ENCODE results near the gene ARFGEF2. TPM values are rescaled to one million over a fixed set of nuclear protein-coding genes. Genes with fewer than 3 reads are reported as not detected.
"Not testable (repeated sequence)": the region's sequence is repeated elsewhere in the genome, so short reads cannot be mapped to it uniquely, and the experiment has no call there.

The ARFGEF2 gene
- polyA plus RNA-seq, 6 donors from 2014 or later, result 3.9 to 18.4 (median 12.1) TPM

DNA sequence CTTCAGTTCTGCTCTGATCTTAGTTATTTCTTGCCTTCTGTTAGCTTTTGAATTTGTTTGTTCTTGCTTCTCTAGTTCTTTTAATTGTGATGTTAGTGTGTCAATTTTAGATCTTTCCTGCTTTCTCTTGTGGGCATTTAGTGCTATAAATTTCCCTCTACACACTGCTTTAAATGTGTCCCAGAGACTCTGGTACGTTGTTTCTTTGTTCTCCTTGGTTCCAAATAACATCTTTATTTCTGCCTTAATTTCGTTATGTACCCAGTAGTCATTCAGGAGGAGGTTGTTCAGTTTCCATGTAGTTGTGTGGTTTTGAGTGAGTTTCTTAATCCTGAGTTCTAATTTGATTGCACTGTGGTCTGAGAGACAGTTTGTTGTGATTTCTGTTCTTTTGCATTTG lies 58.5 kb downstream of the ARFGEF2 start:
- DNase-seq; H3K9me3 Mint-ChIP-seq; ATAC-seq (ENCODE audit: low read depth in 2 of 2); H3K4me1 Mint-ChIP-seq; H3K4me3 Mint-ChIP-seq; H3K27me3 Mint-ChIP-seq: not testable (repeated sequence)
- H3K27ac Mint-ChIP-seq, result peak overlapping the region in 1 of 6 donors; percentile 20
- peaks cover 16 to 50% of the 10 kb centered on the region in 2 donors for H3K36me3 Mint-ChIP-seq

DNA sequence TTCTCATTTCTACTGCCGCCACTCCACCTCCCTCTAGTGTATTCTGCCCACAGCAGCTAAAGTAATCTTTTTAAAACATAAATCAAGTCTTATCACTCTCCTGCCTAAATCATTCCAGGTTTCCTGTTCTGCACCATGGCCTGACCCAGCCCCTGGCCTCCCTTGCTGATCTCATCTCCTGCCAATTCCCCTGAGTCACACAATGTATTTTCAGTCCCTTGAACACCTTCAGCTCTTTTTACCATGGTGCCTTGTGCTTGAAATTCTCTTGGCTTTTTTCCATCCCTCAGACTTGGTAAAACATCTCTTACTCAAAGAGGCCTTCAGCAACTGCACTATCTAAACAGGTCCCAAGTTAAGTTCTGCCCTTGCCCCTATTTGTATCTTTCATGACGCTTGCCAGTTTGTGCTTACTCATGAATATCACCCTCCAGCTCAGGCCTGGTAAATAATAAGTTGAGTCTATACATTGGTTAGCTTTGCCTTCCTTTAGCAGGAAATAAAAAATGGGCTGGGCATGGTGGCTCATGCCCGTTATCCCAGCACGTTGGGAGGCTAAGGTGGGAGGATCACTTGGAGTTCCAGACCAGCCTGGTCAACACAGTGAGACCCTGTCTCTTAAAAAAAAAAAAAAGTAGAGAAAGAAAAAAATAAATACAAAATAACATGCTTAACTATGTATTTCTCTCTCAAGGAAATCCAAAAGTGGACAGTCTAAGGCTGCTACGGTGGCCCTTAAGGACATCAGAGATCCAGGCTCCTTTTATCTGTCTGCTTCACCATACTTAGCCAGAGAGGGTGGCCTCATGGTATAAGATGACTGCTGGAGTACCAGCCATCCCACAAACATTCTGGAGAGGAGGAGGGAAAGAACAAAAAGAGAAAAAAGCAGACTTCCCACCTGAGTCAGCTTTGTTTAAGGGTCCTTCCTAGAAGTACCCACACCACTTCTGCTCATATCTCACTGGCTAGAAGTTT lies 62.2 kb downstream of the ARFGEF2 start:
- peaks cover 23 to 42% of the 10 kb centered on the region in 2 donors for H3K36me3 Mint-ChIP-seq
- no peak overlapping the region for H3K4me3 Mint-ChIP-seq
- no peaks in the 10 kb centered on the region for H3K9me3 Mint-ChIP-seq
- no peak for DNase-seq
- peaks cover 0 to 6% (median 0%) of the 10 kb centered on the region in 3 donors for H3K4me1 Mint-ChIP-seq
- ATAC-seq (ENCODE audit: low read depth in 2 of 2), result no peak
- H3K27ac Mint-ChIP-seq, result peak overlapping the region in 2 of 6 donors; percentile 53 to 84
- no peaks in the 10 kb centered on the region for H3K27me3 Mint-ChIP-seq

DNA sequence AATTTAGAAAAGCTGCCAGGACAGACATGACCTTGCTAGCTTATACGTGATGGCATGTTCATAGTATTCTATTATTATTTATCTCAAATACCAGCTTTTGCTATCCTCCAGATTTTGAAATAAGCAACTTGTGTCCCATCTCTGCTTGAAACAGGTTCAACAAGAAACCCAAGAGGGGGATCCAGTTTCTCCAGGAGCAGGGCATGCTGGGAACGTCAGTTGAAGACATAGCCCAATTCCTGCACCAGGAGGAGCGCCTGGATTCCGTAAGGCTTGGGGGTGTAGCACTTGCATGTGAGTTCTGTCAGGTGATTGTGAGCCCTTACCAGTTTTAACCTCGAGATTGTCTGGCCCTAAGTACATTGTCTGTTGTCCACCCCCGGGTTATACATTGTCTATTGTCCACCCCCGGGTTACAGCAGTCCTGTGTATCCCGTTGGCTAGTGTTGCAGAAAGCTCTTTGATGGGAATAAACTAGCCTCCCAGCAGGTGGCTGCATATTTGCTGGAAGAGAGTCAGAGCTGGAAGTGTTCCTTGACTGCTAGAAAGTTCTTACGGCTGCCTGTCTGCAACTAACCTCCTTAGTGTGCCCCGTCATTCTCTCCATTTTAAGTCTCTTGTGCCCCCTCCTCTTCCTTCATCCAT lies 63.2 kb downstream of the ARFGEF2 start:
- no peak overlapping the region for H3K4me3 Mint-ChIP-seq
- peaks cover 23 to 41% of the 10 kb centered on the region in 2 donors for H3K36me3 Mint-ChIP-seq
- peaks cover 0 to 6% (median 0%) of the 10 kb centered on the region in 3 donors for H3K4me1 Mint-ChIP-seq
- ATAC-seq (ENCODE audit: low read depth in 2 of 2) (no peak), DNase-seq (no peak)
- no peaks in the 10 kb centered on the region for H3K27me3 Mint-ChIP-seq
- no peak overlapping the region for H3K27ac Mint-ChIP-seq
- H3K9me3 Mint-ChIP-seq, result no peaks in the 10 kb centered on the region

DNA sequence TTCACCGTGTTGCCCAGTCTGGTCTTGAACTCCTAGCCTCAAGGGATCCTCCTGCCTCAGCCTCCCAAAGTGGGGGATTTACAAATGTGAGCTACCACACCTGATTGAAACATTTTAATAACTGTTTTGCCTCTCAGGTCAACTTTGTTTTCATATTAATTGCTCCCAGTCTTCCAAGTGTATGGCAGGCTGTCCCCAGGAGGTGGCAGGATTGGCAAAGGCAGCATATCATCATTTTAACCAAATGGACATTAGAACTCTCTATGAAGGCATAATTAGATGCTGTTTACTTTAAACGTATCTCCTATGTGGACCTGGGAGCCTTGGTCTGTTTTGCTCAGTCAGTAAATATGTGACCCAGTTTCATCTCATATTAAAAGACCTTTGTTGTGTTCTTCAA lies 65.4 kb downstream of the ARFGEF2 start:
- peaks cover 33 to 42% of the 10 kb centered on the region in 2 donors for H3K36me3 Mint-ChIP-seq
- DNase-seq (no peak), ATAC-seq (ENCODE audit: low read depth in 2 of 2) (no peak)
- H3K27ac Mint-ChIP-seq, result peak overlapping the region in 2 of 6 donors; percentile 10 to 11
- H3K27me3 Mint-ChIP-seq, result no peaks in the 10 kb centered on the region
- no peaks in the 10 kb centered on the region for H3K4me1 Mint-ChIP-seq
- H3K4me3 Mint-ChIP-seq, result no peak overlapping the region
- no peaks in the 10 kb centered on the region for H3K9me3 Mint-ChIP-seq

DNA sequence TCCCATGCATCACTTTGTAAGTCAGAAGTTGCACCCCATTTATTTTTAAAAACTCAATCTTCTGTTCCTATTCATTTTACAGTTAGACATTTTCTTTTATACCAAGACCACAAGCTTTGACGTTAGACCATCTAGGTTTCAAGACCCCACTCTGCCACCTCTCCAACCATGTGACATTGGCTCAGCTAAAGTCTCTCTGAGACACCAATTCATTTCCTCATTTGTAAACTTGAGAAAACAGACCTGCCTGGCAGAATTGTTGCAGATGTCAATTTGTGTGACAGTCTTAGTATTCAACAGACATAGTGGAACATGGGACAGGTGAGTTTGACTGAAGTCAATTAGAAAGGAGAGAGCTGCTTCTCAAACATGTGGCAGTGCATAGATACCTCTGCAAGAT lies 69.0 kb downstream of the ARFGEF2 start:
- Mint-ChIP-seq H3K27me3 (no peaks in the 10 kb centered on the region), H3K36me3 (peaks cover 39 to 48% of the 10 kb centered on the region in 2 donors), H3K4me1 (no peaks in the 10 kb centered on the region), H3K9me3 (no peaks in the 10 kb centered on the region), H3K27ac (peak overlapping the region in 1 of 6 donors; percentile 4), H3K4me3 (no peak overlapping the region)
- DNase-seq (no peak), ATAC-seq (ENCODE audit: low read depth in 2 of 2) (no peak)

DNA sequence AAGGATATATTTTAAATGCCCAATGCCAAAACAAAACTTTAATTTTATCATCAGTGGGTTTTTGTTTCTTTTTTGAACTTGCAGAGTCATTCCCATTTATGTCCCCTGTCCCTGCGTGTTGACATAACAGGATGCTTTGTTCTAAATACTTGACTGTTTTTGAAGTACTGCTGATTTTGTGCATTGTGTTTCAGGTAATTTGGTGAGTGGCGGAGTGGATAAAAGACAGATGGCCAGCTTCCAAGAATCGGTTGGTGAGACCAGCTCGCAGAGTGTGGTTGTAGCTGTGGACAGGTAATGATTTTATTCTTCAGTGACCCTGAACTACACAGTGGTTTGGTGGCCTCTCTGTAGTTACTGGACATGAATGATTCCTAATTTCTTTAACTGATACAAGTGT lies 74.1 kb downstream of the ARFGEF2 start:
- no peaks in the 10 kb centered on the region for H3K9me3 Mint-ChIP-seq
- H3K4me3 Mint-ChIP-seq, result no peak overlapping the region
- no peaks in the 10 kb centered on the region for H3K27me3 Mint-ChIP-seq
- H3K36me3 Mint-ChIP-seq, result peaks cover 45 to 50% of the 10 kb centered on the region in 2 donors
- ATAC-seq (ENCODE audit: low read depth in 2 of 2), result no peak
- H3K27ac Mint-ChIP-seq, result peak overlapping the region in 1 of 6 donors; percentile 47
- no peaks in the 10 kb centered on the region for H3K4me1 Mint-ChIP-seq
- DNase-seq, result no peak

DNA sequence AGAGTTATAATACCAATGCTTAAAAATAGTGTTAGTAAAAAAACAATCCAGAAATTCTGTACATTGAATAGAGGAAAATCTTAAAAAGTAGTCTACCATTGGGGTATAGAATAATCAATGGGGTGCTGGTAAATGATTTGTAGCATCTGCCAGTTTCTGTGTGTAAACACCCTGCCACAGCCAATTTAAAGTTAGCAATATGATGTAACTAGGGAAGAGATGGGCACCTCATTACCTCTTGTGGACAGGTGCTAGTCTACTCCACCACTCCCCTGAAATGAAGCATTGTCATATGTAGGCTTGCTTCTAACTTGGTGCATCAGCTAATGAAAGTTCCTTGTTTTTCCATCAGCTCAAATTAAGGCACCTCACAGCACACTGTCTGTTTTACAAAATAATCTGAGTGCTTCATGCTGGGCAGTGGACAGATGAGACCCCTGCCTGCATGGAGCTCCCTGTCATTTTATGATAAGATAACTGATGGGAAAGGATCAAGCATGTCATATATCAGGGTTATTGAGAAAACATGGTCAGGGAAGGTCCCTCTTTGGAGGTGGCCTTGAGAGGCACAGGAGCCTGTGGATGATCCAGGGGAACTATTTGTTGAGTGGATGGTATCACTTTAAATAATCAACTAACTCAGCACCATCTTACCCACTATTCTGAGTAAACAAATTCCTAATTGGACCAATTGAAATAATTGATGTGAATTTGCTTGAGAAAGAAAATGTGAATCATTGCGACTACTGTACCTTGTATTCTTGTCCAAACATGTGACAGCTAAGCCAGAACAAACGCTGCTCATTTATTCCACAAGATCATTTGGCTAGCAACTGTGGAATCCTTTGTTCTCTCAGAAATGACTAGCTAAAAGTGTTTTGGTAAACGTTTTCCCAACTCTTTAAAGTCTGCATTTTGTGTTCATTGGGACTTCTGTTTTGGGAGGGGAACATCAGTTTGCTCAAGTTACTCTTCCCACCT lies 78.7 kb downstream of the ARFGEF2 start:
- Mint-ChIP-seq H3K27me3 (no peaks in the 10 kb centered on the region), H3K36me3 (peaks cover 23% of the 10 kb centered on the region in 2 donors), H3K27ac (peak overlapping the region in 1 of 6 donors; percentile 19), H3K9me3 (no peaks in the 10 kb centered on the region), H3K4me3 (no peak overlapping the region), H3K4me1 (no peaks in the 10 kb centered on the region)
- no peak for ATAC-seq (ENCODE audit: low read depth in 2 of 2)
- DNase-seq, result no peak

DNA sequence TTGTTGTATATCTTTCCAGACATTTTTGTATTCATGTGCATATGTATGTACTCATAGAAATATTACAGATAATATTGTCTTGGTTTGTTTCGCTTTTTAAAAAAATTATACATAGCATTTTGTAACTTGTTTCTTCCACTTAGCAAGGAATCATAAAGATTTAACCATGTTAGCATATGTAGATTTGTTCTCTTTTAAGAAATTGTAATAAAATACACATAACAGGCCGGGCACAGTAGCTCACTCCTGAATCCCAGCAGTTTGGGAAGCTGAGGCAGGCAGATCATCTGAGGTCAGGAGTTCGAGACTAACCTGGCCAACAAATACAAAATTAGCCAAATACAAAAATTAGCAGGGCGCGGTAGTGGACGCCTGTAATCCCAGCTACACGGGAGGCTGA lies 80.2 kb downstream of the ARFGEF2 start:
- Mint-ChIP-seq H3K36me3 (peaks cover 19 to 22% of the 10 kb centered on the region in 2 donors), H3K4me1 (no peaks in the 10 kb centered on the region), H3K27me3 (no peaks in the 10 kb centered on the region), H3K9me3 (no peaks in the 10 kb centered on the region), H3K27ac (peak overlapping the region in 1 of 6 donors; percentile 41), H3K4me3 (no peak overlapping the region)
- no peak for ATAC-seq (ENCODE audit: low read depth in 2 of 2)
- no peak for DNase-seq

DNA sequence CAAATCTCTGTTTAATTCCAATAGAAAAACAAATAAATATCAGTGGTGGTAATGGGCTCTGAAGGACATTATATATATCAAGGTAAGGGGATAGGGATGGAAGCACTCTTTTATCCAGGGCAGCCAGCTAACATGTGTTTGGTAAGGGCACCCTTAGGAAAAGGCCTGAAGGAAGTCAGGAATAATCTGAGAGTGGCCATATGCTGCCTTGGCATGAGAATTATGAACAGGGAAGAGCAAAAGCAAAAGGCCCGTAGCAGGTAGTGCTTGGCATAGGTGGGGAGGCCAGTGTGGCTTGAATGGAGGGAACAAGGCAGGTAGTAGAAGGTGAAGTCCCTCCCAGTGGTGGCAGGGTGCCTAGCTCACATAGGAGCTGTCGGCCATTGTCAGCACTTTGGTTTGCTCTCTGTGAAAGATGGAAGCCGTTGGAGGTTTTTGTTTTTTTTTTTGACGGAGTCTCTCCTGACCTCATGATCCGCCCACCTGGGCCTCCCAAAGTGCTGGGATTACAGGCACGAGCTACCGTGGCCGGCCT lies 85.0 kb downstream of the ARFGEF2 start:
- no peaks in the 10 kb centered on the region for H3K27me3 Mint-ChIP-seq
- peaks cover 4 to 24% of the 10 kb centered on the region in 2 donors for H3K36me3 Mint-ChIP-seq
- ATAC-seq (ENCODE audit: low read depth in 2 of 2), result no peak
- H3K27ac Mint-ChIP-seq, result peak overlapping the region in 2 of 6 donors; percentile 53 to 71
- no peak for DNase-seq
- no peaks in the 10 kb centered on the region for H3K4me1 Mint-ChIP-seq
- H3K9me3 Mint-ChIP-seq, result no peaks in the 10 kb centered on the region
- no peak overlapping the region for H3K4me3 Mint-ChIP-seq

DNA sequence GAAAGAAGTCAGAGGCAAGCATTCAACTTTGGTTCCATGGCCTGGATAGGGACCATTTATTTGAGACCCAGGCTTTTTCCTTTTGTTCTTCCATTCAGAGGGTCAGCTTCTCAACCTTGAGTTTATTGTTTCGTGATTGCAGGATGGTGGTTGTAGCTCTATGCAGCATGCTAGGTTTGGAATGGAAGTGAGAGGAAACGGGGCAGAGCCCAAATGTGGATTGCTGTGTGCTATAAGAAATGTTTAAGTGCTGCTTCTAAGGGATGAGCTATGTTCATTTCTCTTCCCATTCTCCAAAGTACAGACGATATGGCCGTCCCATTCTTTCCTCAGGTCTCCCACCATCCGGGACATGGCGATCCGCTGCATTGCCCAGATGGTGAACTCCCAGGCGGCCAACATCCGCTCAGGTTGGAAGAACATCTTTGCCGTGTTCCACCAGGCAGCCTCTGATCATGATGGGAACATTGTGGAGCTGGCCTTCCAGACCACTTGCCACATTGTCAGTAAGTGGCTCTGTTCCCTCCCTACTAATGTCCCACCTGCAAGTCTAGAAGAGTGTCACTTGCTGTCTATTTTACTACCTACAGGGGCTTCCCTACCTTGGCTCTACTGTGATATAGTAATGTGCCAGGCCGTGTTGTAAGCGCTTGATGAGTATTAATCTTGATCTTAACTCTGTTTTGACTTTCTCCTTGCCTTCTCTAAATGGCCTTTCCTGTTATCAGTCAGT lies 88.6 kb downstream of the ARFGEF2 start:
- no peak for ATAC-seq (ENCODE audit: low read depth in 2 of 2)
- Mint-ChIP-seq H3K36me3 (peaks cover 19 to 21% of the 10 kb centered on the region in 2 donors), H3K4me1 (no peaks in the 10 kb centered on the region), H3K4me3 (no peak overlapping the region), H3K27ac (peak overlapping the region in 1 of 6 donors; percentile 74), H3K9me3 (no peaks in the 10 kb centered on the region), H3K27me3 (no peaks in the 10 kb centered on the region)
- DNase-seq, result no peak

DNA sequence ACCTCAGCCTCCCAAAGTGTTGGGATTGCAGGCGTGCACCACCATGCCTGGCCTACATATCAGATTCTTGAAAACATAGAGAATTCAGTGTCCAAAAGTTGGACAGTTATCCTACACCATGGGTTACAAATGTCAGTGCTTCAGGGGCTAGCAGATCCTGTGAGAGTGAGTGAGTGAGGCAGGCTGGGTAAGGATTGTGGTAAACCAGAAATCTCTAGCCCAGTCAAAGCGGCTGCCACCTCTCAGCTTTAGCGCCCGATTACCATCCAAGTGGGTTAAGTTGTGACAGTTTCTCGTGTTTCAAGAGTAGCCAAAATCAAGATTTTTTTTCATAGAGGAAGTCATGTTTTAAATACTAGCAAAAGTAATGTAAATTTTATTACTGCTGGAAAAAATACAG lies 102.7 kb downstream of the ARFGEF2 start:
- DNase-seq, result no peak

DNA sequence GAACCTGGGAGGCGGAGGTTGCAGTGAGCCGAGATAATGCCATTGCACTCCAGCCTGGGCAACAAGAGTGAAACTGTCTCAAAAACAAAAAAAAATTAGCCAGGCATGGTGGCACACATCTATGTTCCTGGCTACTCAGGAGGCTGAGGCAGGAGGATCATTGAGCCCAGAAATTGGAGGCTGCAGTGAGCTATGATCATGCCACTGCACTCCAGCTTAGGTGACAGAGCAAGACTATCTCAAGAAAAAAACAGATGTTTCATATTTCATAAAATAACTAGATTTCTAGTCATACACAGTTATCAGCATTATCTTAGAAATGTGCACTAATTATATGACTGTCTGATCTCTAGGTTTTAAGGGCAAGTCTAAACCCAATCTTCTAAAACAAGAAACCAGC lies 106.7 kb downstream of the ARFGEF2 start:
- not testable (repeated sequence) for H3K27me3 Mint-ChIP-seq; H3K27ac Mint-ChIP-seq; H3K4me1 Mint-ChIP-seq; H3K4me3 Mint-ChIP-seq; H3K9me3 Mint-ChIP-seq; DNase-seq; ATAC-seq (ENCODE audit: low read depth in 2 of 2)
- peaks cover 23 to 24% of the 10 kb centered on the region in 2 donors for H3K36me3 Mint-ChIP-seq

More for the DNA sequence above, 102.7 kb downstream of the ARFGEF2 start:
- ATAC-seq (ENCODE audit: low read depth in 2 of 2), result no peak
- Mint-ChIP-seq H3K9me3 (no peaks in the 10 kb centered on the region), H3K4me1 (no peaks in the 10 kb centered on the region), H3K36me3 (peaks cover 19 to 20% of the 10 kb centered on the region in 2 donors), H3K27ac (no peak overlapping the region), H3K27me3 (no peaks in the 10 kb centered on the region), H3K4me3 (peak overlapping the region in 1 of 8 donors; percentile 33)

Data from naive B cell (primary cell).